ENCODE measurements around the gene MPHOSPH6. TPM values are rescaled to one million over a fixed set of nuclear protein-coding genes. Genes with fewer than 3 reads are reported as not detected.
"Not testable (repeated sequence)": the region's sequence is repeated elsewhere in the genome, so short reads cannot be mapped to it uniquely, and the experiment has no call there.

The MPHOSPH6 gene, protein sequence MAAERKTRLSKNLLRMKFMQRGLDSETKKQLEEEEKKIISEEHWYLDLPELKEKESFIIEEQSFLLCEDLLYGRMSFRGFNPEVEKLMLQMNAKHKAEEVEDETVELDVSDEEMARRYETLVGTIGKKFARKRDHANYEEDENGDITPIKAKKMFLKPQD
- total RNA-seq (2022), result 40.4 and 42.7 TPM in 2 replicates
- percentile 90 among the genes with signal in this experiment for Bru-seq, nascent RNA
- BruChase-seq, experiment 1, labeled RNA remaining after a 6-hour chase, result percentile 89 among the genes with signal in this experiment
- BruChase-seq, experiment 2, labeled RNA remaining after a 2-hour chase, result percentile 96 among the genes with signal in this experiment
- long read RNA-seq, transcript MPHOSPH6-201 (5 exons, 1,103 nt), result major isoform, 87 of 101 reads
- long read RNA-seq, partial matches to known transcripts, result 3 of 101 reads
- long read RNA-seq, other reads (novel, unspliced or antisense), result 10 of 101 reads

DNA sequence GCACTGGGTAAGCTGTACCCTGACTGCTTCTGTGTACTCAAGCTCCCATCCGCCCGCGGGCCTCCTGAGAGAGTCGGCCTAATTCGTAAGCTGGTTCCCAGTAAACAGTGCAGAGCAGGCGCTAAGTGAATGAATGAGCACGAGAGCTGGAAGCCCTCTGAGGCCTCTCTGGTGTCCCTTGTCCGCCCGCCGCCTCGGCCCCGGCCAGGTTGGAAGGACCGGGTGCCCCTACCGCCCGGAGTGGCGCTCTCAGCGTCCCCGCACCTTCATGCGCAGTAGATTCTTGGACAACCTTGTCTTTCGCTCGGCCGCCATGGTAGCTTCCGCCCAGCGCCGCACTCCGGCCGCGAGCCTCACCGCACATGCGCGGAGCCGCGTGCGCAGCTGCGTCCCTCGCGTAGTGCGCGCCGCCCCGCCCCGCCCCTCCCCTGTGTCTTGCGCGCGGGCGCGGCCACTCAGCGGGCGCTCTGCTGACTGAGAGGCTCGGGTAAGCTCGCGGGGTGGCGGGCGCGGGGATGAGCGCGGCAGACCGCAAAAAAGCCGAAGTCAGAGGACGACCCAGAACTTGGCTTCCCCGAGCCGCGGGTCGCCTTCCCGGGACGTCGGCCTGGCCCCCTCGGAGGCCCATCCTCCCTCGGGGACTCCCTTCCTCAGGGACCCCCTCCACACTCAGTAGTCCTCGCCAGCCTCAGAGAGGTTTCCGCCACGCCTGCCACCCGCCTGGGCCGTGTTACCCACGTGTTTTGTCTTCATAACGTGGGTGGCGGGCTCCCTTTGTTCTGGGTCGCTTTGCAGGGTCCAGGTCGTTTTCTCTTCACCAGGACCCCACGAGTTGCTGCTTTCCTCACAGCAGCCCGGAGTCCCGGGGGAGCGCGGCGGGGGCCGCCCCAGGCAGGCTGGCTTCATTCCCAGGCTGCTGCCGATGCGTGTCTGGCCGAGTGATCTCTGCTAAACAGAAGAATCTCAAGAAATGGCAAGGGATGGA, at the start of gene MPHOSPH6:
Gene MPHOSPH6, minus strand, starts transcription at position 364 of the 985 bp plus-strand sequence. Its CDS starts 49 bp downstream, at position 315.
- intact Hi-C loops (cut with micrococcal nuclease; ENCODE audit: unreplicated experiment), result no loop called here
- H3K4me1 Mint-ChIP-seq (ENCODE audit: low read depth, unreplicated experiment), result peaks cover 20% of the 10 kb centered on the region

DNA sequence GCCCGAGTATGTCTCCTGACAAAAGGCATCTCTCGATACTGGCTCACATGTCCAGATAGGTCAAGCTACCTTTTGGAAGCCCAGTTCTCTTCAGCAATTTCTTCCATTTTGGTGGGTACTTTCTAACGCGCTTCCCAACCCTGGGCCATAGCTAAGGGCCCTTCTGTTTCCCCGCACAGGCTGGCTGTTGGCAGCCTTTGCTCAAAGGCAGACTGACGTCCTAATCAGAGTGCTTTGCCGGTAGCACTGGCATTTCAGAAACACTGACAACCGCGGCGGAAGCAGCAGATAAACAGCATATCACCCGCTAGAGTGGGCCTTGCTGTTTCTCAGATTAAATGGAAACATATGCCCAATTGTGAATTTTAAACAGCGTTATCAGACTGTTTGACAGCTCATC, 49.3 kb upstream of the MPHOSPH6 start:
- Mint-ChIP-seq H3K27me3 (ENCODE audit: unreplicated experiment) (peaks cover 14% of the 10 kb centered on the region), H3K36me3 (ENCODE audit: insufficient read depth, unreplicated experiment) (no peaks in the 10 kb centered on the region), H3K27ac (ENCODE audit: unreplicated experiment) (no peak overlapping the region), H3K4me1 (ENCODE audit: low read depth, unreplicated experiment) (no peaks in the 10 kb centered on the region), H3K4me3 (ENCODE audit: low read depth, unreplicated experiment) (no peak overlapping the region), H3K9me3 (ENCODE audit: low read depth, unreplicated experiment) (no peaks in the 10 kb centered on the region)
- CTCF ChIA-PET, result no interaction called here
- DNase-seq, result no peak
- intact Hi-C loops (cut with micrococcal nuclease; ENCODE audit: unreplicated experiment), result no loop called here
- TF ChIP-seq CTCF (IDR thresholded peaks at IDR 0.05; ENCODE audit: unreplicated experiment), result no peak
- no TSS peak for BruUV-seq (replicated peaks)

More for the DNA sequence above, at the start of gene MPHOSPH6:
- BruUV-seq (replicated peaks), result no TSS peak
- Mint-ChIP-seq H3K27me3 (ENCODE audit: unreplicated experiment) (peaks cover 31% of the 10 kb centered on the region), H3K36me3 (ENCODE audit: insufficient read depth, unreplicated experiment) (peaks cover 23% of the 10 kb centered on the region), H3K4me3 (ENCODE audit: low read depth, unreplicated experiment) (peak within 1 kb of the TSS; percentile 96), H3K27ac (ENCODE audit: unreplicated experiment) (peak within 1 kb of the TSS; percentile 68), H3K9me3 (ENCODE audit: low read depth, unreplicated experiment) (no peaks in the 10 kb centered on the region)
- CTCF ChIA-PET, result interaction anchor here (0.5 to 1.3 kb wide), 9 partner anchors 10 to 191 kb away, joined by 3 to 5 read pairs (median 3); no protein-coding TSS in a partner anchor
- no peak for TF ChIP-seq CTCF (IDR thresholded peaks at IDR 0.05; ENCODE audit: unreplicated experiment)
- peak; percentile 94 for DNase-seq

DNA sequence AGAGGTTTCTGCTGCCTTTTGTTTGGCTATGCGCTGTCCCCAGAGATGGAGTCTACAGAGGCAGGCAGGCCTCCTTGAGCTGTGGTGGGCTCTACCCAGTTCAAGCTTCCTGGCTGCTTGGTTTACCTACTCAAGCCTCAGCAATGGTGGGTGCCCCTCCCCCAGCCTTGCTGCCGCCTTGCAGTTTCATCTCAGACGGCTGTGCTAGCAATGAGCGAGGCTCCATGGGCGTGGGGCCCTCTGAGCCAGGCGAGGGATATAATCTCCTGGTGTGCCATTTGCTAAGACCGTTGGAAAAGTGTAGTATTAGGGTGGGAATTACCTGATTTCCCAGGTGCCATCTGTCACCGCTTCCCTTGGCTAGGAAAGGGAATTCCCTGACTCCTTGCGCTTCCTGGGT, 39.3 kb upstream of the MPHOSPH6 start:
- DNase-seq; H3K4me3 Mint-ChIP-seq (ENCODE audit: low read depth, unreplicated experiment); H3K36me3 Mint-ChIP-seq (ENCODE audit: insufficient read depth, unreplicated experiment); BruUV-seq (replicated peaks); H3K4me1 Mint-ChIP-seq (ENCODE audit: low read depth, unreplicated experiment); H3K27ac Mint-ChIP-seq (ENCODE audit: unreplicated experiment); intact Hi-C loops (cut with micrococcal nuclease; ENCODE audit: unreplicated experiment): not testable (repeated sequence)
- CTCF ChIA-PET, result interaction anchor here (0.7 kb wide), 1 partner anchor 21 kb away, joined by 3 read pairs; no protein-coding TSS in a partner anchor
- Mint-ChIP-seq H3K27me3 (ENCODE audit: unreplicated experiment) (peaks cover 82% of the 10 kb centered on the region), H3K9me3 (ENCODE audit: low read depth, unreplicated experiment) (peaks cover 11% of the 10 kb centered on the region)

DNA sequence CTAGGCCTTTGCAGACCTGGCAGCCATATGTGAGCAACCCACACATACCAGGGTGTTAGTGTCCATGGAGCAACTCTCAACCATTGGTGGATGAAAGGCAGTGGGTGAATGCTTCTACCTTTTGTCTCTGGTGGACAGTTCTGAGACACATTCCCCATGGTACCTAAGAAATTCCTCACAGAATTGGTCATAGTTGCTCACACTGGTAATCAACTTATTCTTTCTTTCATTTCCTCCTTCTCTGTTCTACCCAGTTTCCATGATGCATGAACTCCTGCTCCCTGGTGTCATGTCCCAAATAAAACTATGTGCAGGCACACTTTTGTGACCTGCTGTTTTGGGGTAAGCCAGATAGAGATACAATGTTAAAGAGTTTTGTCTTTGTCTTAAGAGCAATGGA, 33.2 kb upstream of the MPHOSPH6 start:
- Mint-ChIP-seq H3K4me3 (ENCODE audit: low read depth, unreplicated experiment) (no peak overlapping the region), H3K4me1 (ENCODE audit: low read depth, unreplicated experiment) (peaks cover 7% of the 10 kb centered on the region), H3K36me3 (ENCODE audit: insufficient read depth, unreplicated experiment) (no peaks in the 10 kb centered on the region), H3K27me3 (ENCODE audit: unreplicated experiment) (peaks cover 49% of the 10 kb centered on the region), H3K27ac (ENCODE audit: unreplicated experiment) (no peak overlapping the region), H3K9me3 (ENCODE audit: low read depth, unreplicated experiment) (peaks cover 3% of the 10 kb centered on the region)
- intact Hi-C loops (cut with micrococcal nuclease; ENCODE audit: unreplicated experiment), result no loop called here
- CTCF ChIA-PET, result no interaction called here
- no peak for TF ChIP-seq CTCF (IDR thresholded peaks at IDR 0.05; ENCODE audit: unreplicated experiment)
- no TSS peak for BruUV-seq (replicated peaks)
- no peak for DNase-seq

Measured in Calu3 (cell line).